Right lobe of liver (tissue), 4 donors: Measurements from ENCODE around the gene USP50.

Experiments used
- POLR2A ChIP-seq: fragments of 450-650 bp; IDR thresholded peaks from one replicate; pipeline ENCODE4 v1.6.1; 2017; ENCODE audit warnings: antibody characterized with exemption, mild to moderate bottlenecking
- TF ChIP-seq, protein P1 (sequence below), 4 donors: fragments of 200-600 bp in 3 of 4; fragments of 450-650 bp in 1 of 4; IDR thresholded peaks; one replicate each; pipeline versions ENCODE4 v1.5.1 to v1.8.0; 2016 to 2022; ENCODE audit warnings: antibody characterized with exemption in 4 of 4, mild to moderate bottlenecking in 2 of 4
- donor health status: DM: no; HTN: no; CAD: no.
- donor health status: DM: no; HTN: no; CAD: no.
- donor health status: DM: no; HTN: yes; CAD: no.

- TF ChIP-seq, protein P1, sequence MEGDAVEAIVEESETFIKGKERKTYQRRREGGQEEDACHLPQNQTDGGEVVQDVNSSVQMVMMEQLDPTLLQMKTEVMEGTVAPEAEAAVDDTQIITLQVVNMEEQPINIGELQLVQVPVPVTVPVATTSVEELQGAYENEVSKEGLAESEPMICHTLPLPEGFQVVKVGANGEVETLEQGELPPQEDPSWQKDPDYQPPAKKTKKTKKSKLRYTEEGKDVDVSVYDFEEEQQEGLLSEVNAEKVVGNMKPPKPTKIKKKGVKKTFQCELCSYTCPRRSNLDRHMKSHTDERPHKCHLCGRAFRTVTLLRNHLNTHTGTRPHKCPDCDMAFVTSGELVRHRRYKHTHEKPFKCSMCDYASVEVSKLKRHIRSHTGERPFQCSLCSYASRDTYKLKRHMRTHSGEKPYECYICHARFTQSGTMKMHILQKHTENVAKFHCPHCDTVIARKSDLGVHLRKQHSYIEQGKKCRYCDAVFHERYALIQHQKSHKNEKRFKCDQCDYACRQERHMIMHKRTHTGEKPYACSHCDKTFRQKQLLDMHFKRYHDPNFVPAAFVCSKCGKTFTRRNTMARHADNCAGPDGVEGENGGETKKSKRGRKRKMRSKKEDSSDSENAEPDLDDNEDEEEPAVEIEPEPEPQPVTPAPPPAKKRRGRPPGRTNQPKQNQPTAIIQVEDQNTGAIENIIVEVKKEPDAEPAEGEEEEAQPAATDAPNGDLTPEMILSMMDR (IDR thresholded peaks at IDR 0.05): no peak
- no peak for TF ChIP-seq POLR2A
Measured at GRCh38 chr15:50452927-50453326, 93.5 kb downstream of the USP50 start.
